NCI-H460 (cell line): ENCODE measurements around the gene S100A12. TPM values are rescaled to one million over a fixed set of nuclear protein-coding genes. Genes with fewer than 3 reads are reported as not detected.

Experiments used
- DNase-seq: peaks from one replicate; pipeline ENCODE4 v3.0.0-alpha.2; 2016; ENCODE audit warnings: low read depth; ENCODE audit errors: extremely low read depth
- total RNA-seq: library from RNA; depleted of rRNA; stranded (reverse); fragments of >200 nt; shearing (Covaris generic); gene quantifications from 2 replicates; pipeline ENCODE4 v1.2.3, GENCODE V29; 2014

The S100A12 gene
- total RNA-seq, 1 experiment from 2014 or later: not detected

DNA sequence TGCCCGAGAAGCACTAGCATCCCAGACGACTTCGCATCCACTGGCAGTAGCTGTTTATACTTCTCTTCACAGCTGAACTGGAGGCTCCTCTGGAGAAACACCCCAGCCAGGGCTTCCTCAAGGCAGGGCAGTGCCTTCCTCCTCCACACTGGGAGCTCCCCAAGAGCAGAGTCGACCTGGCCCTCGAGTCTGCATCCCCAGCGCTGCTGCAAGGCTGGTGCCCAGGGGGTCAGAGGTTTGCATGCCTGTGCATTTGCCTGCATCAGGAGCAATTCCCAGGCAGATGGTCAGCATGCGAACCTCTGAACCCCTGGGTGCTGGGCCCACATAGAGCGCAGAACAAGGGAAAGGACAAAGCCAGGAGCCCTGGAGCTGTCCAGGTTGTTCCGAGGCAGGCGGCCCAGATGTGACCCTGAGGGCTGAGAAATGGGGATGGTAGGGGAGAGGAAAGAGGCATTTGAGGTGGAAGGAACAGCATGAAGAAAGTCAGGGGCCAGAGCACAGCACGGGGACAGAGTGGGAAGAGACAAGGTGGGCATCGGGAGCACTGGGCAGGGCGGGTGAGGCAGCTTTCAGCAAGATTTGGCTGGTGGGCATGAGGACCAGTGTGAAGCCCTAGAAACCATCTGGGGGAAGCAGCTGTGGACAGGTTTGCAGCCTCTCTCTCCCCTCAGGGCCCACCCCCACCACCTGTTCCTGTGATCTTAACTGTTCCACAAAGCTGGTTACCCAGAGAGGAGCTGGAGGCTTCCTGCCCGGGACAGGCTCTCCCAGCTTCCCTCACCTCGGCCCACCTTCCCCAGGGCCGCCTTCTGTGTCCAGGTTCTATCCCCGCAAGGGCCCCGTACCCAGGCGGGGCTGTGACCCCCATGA, 21.9 kb upstream of the S100A12 start:
- DNase-seq: no peak

GRCh38 chr1:153396461-153396860, 21.0 kb upstream of the S100A12 start:
- no peak for DNase-seq

DNA sequence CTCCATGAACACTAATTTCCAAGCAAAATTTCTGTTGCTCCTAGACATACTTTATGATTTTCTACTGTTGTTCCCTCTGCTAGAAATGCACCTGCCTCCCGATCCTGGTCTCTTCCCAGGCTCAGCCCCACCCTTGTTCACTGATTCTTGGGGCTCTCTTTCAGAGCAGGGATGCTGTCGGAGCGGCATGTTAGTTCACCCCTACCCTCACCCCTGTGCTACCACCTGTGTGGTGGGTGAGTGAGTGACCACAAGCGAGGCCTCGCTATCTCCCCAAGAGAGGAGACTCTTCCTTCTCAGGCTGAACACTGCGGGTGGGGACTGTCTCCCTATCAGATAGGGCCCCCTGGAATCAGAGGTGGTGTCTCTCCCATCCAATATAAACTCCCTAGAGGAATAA, 20.4 kb upstream of the S100A12 start:
- no peak for DNase-seq

DNA sequence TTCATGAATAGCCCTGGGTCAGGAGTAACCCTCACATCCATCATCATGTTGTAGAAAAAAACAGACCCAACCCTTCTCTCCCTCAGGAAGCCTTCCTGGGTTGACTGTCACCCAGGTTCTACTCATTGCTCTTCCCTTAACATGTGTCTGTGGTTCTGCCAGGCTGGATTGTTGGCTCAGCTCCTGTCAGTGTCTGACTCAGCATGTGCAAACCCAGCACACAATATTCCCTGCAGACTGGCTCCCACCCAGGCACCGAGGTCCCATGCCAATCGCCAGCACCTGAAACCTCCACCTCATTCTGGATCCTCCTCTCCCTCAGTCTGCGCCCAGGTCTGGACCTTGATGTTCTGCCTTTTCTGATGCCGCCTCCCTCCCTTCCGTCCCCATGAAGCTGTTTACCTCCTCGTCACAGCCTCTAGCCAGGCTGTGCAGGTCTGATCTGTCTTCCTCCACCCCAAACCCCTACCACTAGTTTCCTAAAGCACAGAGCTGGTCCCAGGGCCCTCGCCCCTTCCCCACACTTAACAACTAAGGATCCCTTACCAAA, 19.8 kb upstream of the S100A12 start:
- no peak for DNase-seq

- DNase-seq: no peak
Observed at GRCh38 chr1:153394391-153394790, 19.0 kb upstream of the S100A12 start.

DNA sequence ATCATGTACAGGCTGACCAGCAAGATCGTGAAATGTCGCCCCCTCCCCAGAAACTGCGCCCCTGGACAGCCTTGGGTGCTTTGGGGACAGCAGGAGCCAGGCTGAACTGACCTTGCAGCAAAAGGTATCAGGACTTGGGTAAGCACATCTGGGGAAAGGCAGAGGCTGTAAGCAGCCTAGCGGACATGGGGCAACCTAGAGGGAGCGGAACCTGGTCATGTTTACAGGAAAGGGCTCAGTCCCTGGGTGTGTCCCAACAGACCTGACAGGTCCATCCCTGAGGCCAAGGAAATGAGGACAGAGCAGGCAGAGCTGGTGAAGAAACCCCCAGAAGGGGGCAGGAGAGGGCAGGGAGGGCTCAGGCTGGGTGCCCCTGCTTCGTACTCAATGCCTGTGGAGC, 18.5 kb upstream of the S100A12 start:
- no peak for DNase-seq

- DNase-seq: no peak
Observed at GRCh38 chr1:153392822-153393221, 17.4 kb upstream of the S100A12 start.

- no peak for DNase-seq
Observed at GRCh38 chr1:153392258-153392657, 16.8 kb upstream of the S100A12 start.

DNA sequence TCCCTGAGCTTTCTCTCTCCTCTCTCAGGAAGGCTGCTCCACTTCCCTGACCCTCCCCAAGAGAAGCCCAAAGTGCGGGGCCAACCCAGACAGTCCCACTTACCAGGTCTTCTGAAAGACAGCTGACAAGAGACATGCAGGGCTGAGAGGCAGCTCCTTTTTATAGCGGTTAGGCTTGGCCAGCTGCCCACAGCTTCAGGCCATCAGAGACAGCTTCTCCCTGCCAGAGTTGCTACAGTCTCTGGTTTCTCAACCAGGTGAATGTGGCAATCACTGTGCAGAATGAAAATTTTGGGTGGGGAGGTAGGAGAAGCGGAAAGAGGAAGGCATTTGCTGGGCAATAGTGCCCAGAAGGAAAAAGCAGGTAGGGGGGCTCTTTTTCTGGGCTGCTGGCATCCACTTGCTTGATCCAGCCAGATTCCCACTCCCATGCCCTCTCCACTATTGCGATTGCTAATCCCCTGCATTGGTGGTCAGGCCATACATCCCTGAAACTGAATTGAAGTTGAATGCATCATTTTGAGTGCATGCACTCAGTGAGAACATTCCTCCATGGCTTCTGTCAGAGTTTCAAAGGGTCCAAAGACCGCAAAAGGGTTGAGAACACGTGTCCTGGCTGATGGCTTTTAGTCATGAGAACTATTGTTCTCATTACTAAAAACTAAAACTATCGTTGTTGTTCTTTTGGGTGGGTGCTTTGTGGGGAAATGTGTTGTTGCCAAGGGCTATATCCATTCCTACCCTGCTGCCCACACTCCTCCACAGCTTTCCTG, 15.7 kb upstream of the S100A12 start, which contains the start of gene S100A8:
S100A8 (minus strand) TSS at position 136 of the 773 bp plus-strand sequence. CDS start 538 bp downstream, outside the sequence.
- no peak for DNase-seq

GRCh38 chr1:153389973-153390879, 14.8 kb upstream of the S100A12 start:
- no peak for DNase-seq

- DNase-seq: no peak
Observed at GRCh38 chr1:153389401-153389800, 14.0 kb upstream of the S100A12 start.

- DNase-seq: no peak
Observed at GRCh38 chr1:153387785-153388184, 12.4 kb upstream of the S100A12 start.

DNA sequence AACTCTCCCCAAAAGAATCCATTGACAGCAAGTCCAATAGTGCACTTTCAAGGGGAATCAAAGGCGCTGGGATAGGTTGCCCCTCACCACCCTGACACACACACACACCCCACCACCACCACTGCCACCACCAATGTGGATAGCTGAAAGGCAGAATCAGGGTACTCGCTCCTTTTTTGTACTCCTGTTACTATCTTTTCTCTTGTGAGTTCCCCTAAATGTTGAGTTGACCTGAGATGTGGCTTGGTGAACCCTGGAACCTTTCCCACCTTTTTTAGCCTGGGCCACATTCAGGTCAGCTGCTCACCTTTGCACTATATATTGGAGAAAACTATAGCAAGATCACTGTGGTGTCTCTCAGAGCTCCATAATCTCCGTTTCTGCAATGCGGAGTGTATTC, 11.6 kb upstream of the S100A12 start:
- DNase-seq: no peak

DNA sequence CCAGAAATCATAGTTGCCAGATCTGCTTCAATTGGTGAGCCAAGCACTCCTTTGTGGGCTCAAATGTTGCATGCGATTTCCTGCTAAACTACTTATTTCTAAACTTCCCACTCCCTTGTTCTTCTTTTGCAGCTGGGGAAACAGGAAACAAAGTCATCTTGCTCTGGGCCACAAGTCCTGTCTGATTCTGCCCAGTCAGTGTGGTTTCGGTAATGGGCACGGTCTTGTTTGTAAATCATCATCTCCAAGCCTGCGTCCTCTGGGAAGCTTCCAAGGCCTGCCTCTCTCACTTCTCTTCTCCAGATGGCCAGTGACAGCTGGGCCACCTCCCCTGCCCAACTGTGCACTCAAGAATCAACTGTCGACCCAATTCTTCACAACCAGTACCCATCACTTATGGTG, 11.1 kb upstream of the S100A12 start:
- DNase-seq: no peak

DNA sequence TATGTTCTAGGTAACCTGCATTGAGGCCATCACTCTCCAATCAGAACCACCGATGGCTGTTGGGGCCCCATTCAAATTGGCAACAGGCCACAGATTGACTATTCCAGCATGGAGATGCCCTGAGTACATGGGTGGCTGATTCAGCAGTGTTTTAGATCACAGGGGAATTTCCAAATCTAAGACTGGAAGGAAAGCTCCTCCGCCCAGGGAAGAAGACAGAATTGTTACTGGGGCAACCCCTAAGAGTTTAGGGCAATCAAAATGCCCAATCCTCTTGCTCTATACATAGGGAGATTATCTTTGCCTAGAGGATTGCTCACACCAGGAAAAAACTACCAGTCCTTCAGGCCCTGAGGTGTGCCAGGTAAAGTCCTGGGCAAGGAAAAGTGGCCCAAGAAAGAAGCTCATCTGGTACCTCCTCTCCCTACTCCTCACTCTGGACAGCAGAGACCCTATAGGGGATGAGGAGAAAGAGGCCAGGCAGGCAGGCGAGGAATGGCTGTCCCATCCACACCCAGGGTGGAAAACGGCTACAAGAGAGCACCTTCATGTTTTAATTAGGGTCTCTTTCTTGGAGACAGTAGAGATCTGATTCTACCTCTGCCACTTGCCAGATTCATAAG, 9.6 kb upstream of the S100A12 start:
- DNase-seq: no peak

GRCh38 chr1:153380711-153381110, 5.3 kb upstream of the S100A12 start:
- DNase-seq: no peak

DNA sequence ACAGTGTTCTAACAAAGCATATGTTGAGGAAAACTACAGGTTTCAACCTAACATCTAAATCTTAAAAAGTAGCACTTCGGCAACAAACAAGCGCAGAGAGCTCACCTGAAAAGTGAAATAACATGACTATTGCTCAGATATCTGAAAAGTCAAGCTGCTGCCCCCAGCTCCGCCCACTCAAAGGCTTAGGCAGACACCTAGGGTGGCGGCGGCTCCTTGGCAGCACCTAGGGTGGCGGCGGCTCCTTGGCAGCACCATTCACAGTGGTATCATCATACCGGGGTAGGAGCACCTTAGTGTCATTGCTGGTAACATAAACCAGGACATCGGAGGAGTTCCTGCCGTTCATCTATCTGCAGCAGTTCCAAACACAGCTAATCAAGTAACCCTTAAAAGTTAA, 4.2 kb upstream of the S100A12 start:
- no peak for DNase-seq

DNA sequence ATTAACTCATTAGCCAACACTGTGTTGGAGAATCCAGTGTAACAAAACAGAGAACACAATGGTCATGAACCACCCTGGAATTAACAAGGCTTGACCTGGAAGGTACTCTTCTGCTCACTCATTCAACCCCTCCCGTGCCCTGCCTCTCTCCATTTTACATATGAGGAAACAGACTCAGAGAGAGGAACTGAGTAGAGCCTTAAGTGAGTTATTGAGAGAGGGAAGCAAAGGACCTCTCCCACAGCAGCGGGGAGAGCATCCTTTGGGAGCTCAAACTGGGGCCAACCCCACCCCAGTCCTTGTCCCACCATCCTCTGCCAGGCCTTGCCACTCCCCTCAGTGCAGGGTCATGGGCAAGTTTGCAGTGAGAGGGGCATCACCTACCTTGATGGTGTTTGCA, 1.4 kb downstream of the S100A12 start:
- no peak for DNase-seq

GRCh38 chr1:153372571-153372970, 2.9 kb downstream of the S100A12 start:
- no peak for DNase-seq

GRCh38 chr1:153371231-153371630, 4.2 kb downstream of the S100A12 start:
- DNase-seq: no peak
